Liver (tissue), 9 donors: ENCODE measurements around the gene HMG20A. TPM values are rescaled to one million over a fixed set of nuclear protein-coding genes. Genes with fewer than 3 reads are reported as not detected.

Experiments used
- DNase-seq: peaks from one replicate; pipeline ENCODE4 v3.0.0-alpha.2; 2017; ENCODE audit warnings: low spot score
- H3K27ac ChIP-seq, 2 donors: one replicate each; pipeline ENCODE4 v1.7.0; 2013; ENCODE audit warnings: inconsistent platforms in 2 of 2, low read length in 2 of 2, control low read depth in 1 of 2, low read depth in 1 of 2, mild to moderate bottlenecking in 1 of 2
- H3K27me3 ChIP-seq, 4 donors: one replicate each; pipeline versions ENCODE4 v1.6.1 to v1.7.0; 2013; ENCODE audit warnings: low read length in 3 of 4, inconsistent platforms in 1 of 4, mild to moderate bottlenecking in 1 of 4, moderate library complexity in 1 of 4; ENCODE audit not compliant: control insufficient read depth in 4 of 4, insufficient read depth in 4 of 4
- H3K36me3 ChIP-seq, 4 donors: one replicate each; pipeline versions ENCODE4 v1.6.1 to v1.7.0; 2013; ENCODE audit warnings: low read length in 3 of 4, mild to moderate bottlenecking in 3 of 4, low read depth in 1 of 4, moderate library complexity in 1 of 4; ENCODE audit not compliant: control insufficient read depth in 4 of 4, insufficient read depth in 3 of 4
- H3K4me1 ChIP-seq, 4 donors: one replicate each; pipeline versions ENCODE4 v1.6.1 to v1.7.0; 2013; ENCODE audit warnings: low read length in 3 of 4, mild to moderate bottlenecking in 3 of 4, moderate library complexity in 1 of 4; ENCODE audit not compliant: control insufficient read depth in 4 of 4, insufficient read depth in 4 of 4
- H3K4me3 ChIP-seq, 3 donors: one replicate each; pipeline versions ENCODE4 v1.6.1 to v1.7.0; 2013; ENCODE audit warnings: low read length in 3 of 3, control low read depth in 1 of 3, low read depth in 1 of 3, mild to moderate bottlenecking in 1 of 3
- H3K9ac ChIP-seq, 2 donors: one replicate each; pipeline ENCODE4 v1.7.0; 2013; ENCODE audit warnings: low read length in 2 of 2, mild to moderate bottlenecking in 2 of 2, moderate library complexity in 2 of 2, control low read depth in 1 of 2, low read depth in 1 of 2
- H3K9me3 ChIP-seq, 4 donors: one replicate each; pipeline versions ENCODE4 v1.6.1 to v1.7.0; 2013; ENCODE audit warnings: low read length in 3 of 4; ENCODE audit not compliant: control insufficient read depth in 4 of 4
- ATF3 ChIP-seq: IDR thresholded peaks from 2 replicates; pipeline ENCODE4 v1.6.1; 2016; ENCODE audit warnings: antibody characterized with exemption
- CTCF ChIP-seq: fragments of 150-350 bp; IDR thresholded peaks from 2 replicates; pipeline ENCODE4 v1.5.1; 2017; ENCODE audit warnings: improper control_type of control experiment, low read depth, low read length; ENCODE audit not compliant: missing input control
- EGR1 ChIP-seq, 2 donors: IDR thresholded peaks; 2 replicates each; pipeline ENCODE4 v1.6.1; 2016 to 2018; ENCODE audit warnings: antibody characterized with exemption in 2 of 2, low read depth in 2 of 2
- FOXA1 ChIP-seq: IDR thresholded peaks from 2 replicates; pipeline ENCODE4 v1.6.1; 2016; ENCODE audit warnings: antibody characterized with exemption
- GABPA ChIP-seq, 2 donors: IDR thresholded peaks in 1 of 2; conservative IDR thresholded peaks in 1 of 2; 2 replicates each; pipeline ENCODE4 v1.6.1; 2016; ENCODE audit warnings: antibody characterized with exemption in 2 of 2, mild to moderate bottlenecking in 1 of 2, moderate library complexity in 1 of 2
- HNF4A ChIP-seq, 2 donors: conservative IDR thresholded peaks; 2 replicates each; pipeline ENCODE4 v1.6.1; 2016; ENCODE audit warnings: antibody characterized with exemption in 2 of 2, mild to moderate bottlenecking in 2 of 2
- HNF4G ChIP-seq: IDR thresholded peaks from 2 replicates; pipeline ENCODE4 v1.6.1; 2016; ENCODE audit warnings: antibody characterized with exemption
- MAX ChIP-seq: IDR thresholded peaks from 2 replicates; pipeline ENCODE4 v1.6.1; 2016; ENCODE audit warnings: antibody characterized with exemption
- NR2F2 ChIP-seq: IDR thresholded peaks from 2 replicates; pipeline ENCODE4 v1.6.1; 2016; ENCODE audit warnings: antibody characterized with exemption
- RAD21 ChIP-seq, 2 donors: IDR thresholded peaks; 2 replicates each; pipeline ENCODE4 v1.6.1; 2016; ENCODE audit warnings: antibody characterized with exemption in 2 of 2, mild to moderate bottlenecking in 2 of 2
- REST ChIP-seq: IDR thresholded peaks from 2 replicates; pipeline ENCODE4 v1.6.1; 2016; ENCODE audit warnings: antibody characterized with exemption, mild to moderate bottlenecking
- RXRA ChIP-seq, 2 donors: IDR thresholded peaks; 2 replicates each; pipeline ENCODE4 v1.6.1; 2017 to 2018; ENCODE audit warnings: antibody characterized with exemption in 2 of 2, mild to moderate bottlenecking in 1 of 2
- SP1 ChIP-seq: IDR thresholded peaks from 2 replicates; pipeline ENCODE4 v1.6.1; 2018; ENCODE audit warnings: antibody characterized with exemption, mild to moderate bottlenecking
- TAF1 ChIP-seq: conservative IDR thresholded peaks from 2 replicates; pipeline ENCODE4 v1.6.1; 2016; ENCODE audit warnings: antibody characterized with exemption, mild to moderate bottlenecking
- YY1 ChIP-seq: IDR thresholded peaks from 2 replicates; pipeline ENCODE4 v1.6.1; 2016; ENCODE audit warnings: antibody characterized with exemption, mild to moderate bottlenecking
- ZBTB33 ChIP-seq: IDR thresholded peaks from 2 replicates; pipeline ENCODE4 v1.6.1; 2016; ENCODE audit warnings: antibody characterized with exemption
- WGBS: extraction: QIAGEN DNeasy Blood & Tissue Kit; methylation state at CpG from one replicate; pipeline ENCODE4 v1.1.7; 2013; 5-methylcytosine and 5-hydroxymethylcytosine counted together
- polyA plus RNA-seq, 2 donors: library from polyadenylated mRNA; stranded (reverse) in 1 of 2; unstranded in 1 of 2; fragments of 200-250 nt in 1 of 2; fragments of >200 nt in 1 of 2; fragmentation: Nextera tagmentation in 1 of 2; extraction: Ambion mirVana in 1 of 2; gene quantifications; one replicate each; pipeline versions ENCODE4 v1.2.1 to v1.2.3, GENCODE V29; 2013 to 2015
- total RNA-seq, 2 donors: library from RNA; depleted of rRNA; stranded (reverse); fragments of >200 nt; gene quantifications; one replicate each; pipeline ENCODE4 v1.2.3, GENCODE V29; 2014
- donor health status: healthy.
- donor health status: healthy.
- donor health status: healthy.
- donor health status: healthy.
- donor health status: healthy.

HMG20A gene
- total and polyA plus RNA-seq, 4 donors, result 7.7 to 19.4 (median 13.3) TPM

- WGBS, result 91% methylated on average over 26 of the region's 26 CpGs
- no peak overlapping the region for H3K9ac ChIP-seq
- DNase-seq, result no peak
- H3K27ac ChIP-seq, result no peak overlapping the region
- H3K4me3 ChIP-seq, result no peak overlapping the region
- peaks cover 0 to 3% (median 0%) of the 10 kb centered on the region in 4 donors for H3K27me3 ChIP-seq
- H3K9me3 ChIP-seq, result no peaks in the 10 kb centered on the region
- no peaks in the 10 kb centered on the region for H3K4me1 ChIP-seq
- TF ChIP-seq GABPA (IDR thresholded peaks at IDR 0.05 in 1 of 2, conservative IDR thresholded peaks at IDR 0.05 in 1 of 2) (no peak), RXRA (IDR thresholded peaks at IDR 0.05) (no peak), FOXA1 (no peak), ATF3 (no peak), REST (no peak), HNF4G (no peak), EGR1 (IDR thresholded peaks at IDR 0.05; ENCODE audit: low read depth in 2 of 2) (no peak), CTCF (no peak), TAF1 (no peak), HNF4A (conservative IDR thresholded peaks at IDR 0.05) (no peak), NR2F2 (no peak), MAX (no peak), SP1 (no peak), ZBTB33 (no peak), YY1 (no peak), RAD21 (IDR thresholded peaks at IDR 0.05) (no peak)
- H3K36me3 ChIP-seq, result no peaks in the 10 kb centered on the region
Observed at GRCh38 chr15:77531191-77532000, 110.7 kb downstream of the HMG20A start.
